ENCODE data around the gene CLDN34.

CLDN34 gene

GRCh38 chrX:9980927-9981326 lies 13.8 kb downstream of the CLDN34 start:
- no peak for DNase-seq (ENCODE audit: low read depth)

- no peak for DNase-seq (ENCODE audit: low read depth)
Measured at GRCh38 chrX:9983441-9983840, 16.3 kb downstream of the CLDN34 start.

- no peak for DNase-seq (ENCODE audit: low read depth)
Measured at GRCh38 chrX:9983846-9984245, 16.7 kb downstream of the CLDN34 start.

GRCh38 chrX:9988762-9989161 lies 21.6 kb downstream of the CLDN34 start:
- no peak for DNase-seq (ENCODE audit: low read depth)

- DNase-seq (ENCODE audit: low read depth), result no peak
Measured at GRCh38 chrX:9992061-9992460, 24.9 kb downstream of the CLDN34 start.

GRCh38 chrX:9992724-9993123 lies 25.6 kb downstream of the CLDN34 start:
- no peak for DNase-seq (ENCODE audit: low read depth)

- DNase-seq (ENCODE audit: low read depth), result peak; percentile 68
Measured at GRCh38 chrX:9995855-9996339, 28.7 kb downstream of the CLDN34 start.

GRCh38 chrX:9997041-9997440 lies 29.9 kb downstream of the CLDN34 start:
- no peak for DNase-seq (ENCODE audit: low read depth)

- no peak for DNase-seq (ENCODE audit: low read depth)
Measured at GRCh38 chrX:9997524-9997923, 30.4 kb downstream of the CLDN34 start.

- no peak for DNase-seq (ENCODE audit: low read depth)
Measured at GRCh38 chrX:10001496-10001895, 34.3 kb downstream of the CLDN34 start.

GRCh38 chrX:10004832-10005475 lies 37.8 kb downstream of the CLDN34 start:
- no peak for DNase-seq (ENCODE audit: low read depth)

- no peak for DNase-seq (ENCODE audit: low read depth)
Measured at GRCh38 chrX:10006086-10006485, 38.9 kb downstream of the CLDN34 start.

- no peak for DNase-seq (ENCODE audit: low read depth)
Measured at GRCh38 chrX:10006770-10007169, 39.6 kb downstream of the CLDN34 start.

- DNase-seq (ENCODE audit: low read depth), result no peak
Measured at GRCh38 chrX:10007621-10008020, 40.5 kb downstream of the CLDN34 start.

- DNase-seq (ENCODE audit: low read depth), result no peak
Measured at GRCh38 chrX:10008483-10009056, 41.4 kb downstream of the CLDN34 start.

GRCh38 chrX:10009741-10010140 lies 42.6 kb downstream of the CLDN34 start:
- no peak for DNase-seq (ENCODE audit: low read depth)

GRCh38 chrX:10010686-10011085 lies 43.5 kb downstream of the CLDN34 start:
- no peak for DNase-seq (ENCODE audit: low read depth)

- DNase-seq (ENCODE audit: low read depth), result no peak
Measured at GRCh38 chrX:10011261-10011931, 44.2 kb downstream of the CLDN34 start.

GRCh38 chrX:10011991-10012390 lies 44.8 kb downstream of the CLDN34 start:
- DNase-seq (ENCODE audit: low read depth), result no peak

GRCh38 chrX:10014462-10015354 lies 47.5 kb downstream of the CLDN34 start:
- DNase-seq (ENCODE audit: low read depth), result peak; percentile 40

GRCh38 chrX:10015355-10015722 lies 48.2 kb downstream of the CLDN34 start:
- DNase-seq (ENCODE audit: low read depth), result no peak

- DNase-seq (ENCODE audit: low read depth), result no peak
Measured at GRCh38 chrX:10015723-10016518, 48.8 kb downstream of the CLDN34 start.
